Stimulated activated CD4-positive, alpha-beta T cell treated with anti-CD3 and anti-CD28 coated beads, Interleukin-12 subunit alpha, Interleukin-12 subunit beta, amount 100 ng/mL, for 24 hours (primary cell): ENCODE results near the gene HSD3B1.
"Not testable (repeated sequence)": the region's sequence is repeated elsewhere in the genome, so short reads cannot be mapped to it uniquely, and the experiment has no call there.

Source experiments
- DNase-seq, 2 experiments: peaks; one replicate each; pipeline ENCODE4 v3.0.0-alpha.2; 2020; ENCODE audit warnings: low read depth in 2 of 2

Gene HSD3B1

GRCh38 chr1:119490925-119491324, 16.1 kb upstream of the HSD3B1 start:
- DNase-seq = no peak

- no peak for DNase-seq
These were observed 14.2 kb upstream of the HSD3B1 start for GRCh38 chr1:119492763-119493162.

DNA sequence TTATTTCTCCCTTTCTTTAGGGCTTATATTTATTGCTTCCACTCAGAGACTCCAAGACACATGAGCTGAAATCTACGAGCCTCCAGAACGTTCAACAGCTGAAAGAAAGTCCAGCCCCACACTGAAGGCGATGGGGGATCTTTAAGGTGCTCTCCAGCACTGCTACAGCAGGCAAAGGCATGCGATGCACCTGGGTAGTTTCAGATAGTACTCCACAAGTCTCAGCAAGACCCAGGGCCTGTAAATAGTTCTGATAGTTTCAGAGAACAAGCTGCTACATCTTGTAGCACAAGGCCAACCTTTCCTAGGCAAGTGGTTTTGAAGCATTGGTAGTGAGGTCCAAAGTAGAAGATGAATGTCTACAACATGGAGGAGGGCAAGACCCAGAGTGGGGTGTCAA, 2.2 kb upstream of the HSD3B1 start:
- no peak for DNase-seq

DNA sequence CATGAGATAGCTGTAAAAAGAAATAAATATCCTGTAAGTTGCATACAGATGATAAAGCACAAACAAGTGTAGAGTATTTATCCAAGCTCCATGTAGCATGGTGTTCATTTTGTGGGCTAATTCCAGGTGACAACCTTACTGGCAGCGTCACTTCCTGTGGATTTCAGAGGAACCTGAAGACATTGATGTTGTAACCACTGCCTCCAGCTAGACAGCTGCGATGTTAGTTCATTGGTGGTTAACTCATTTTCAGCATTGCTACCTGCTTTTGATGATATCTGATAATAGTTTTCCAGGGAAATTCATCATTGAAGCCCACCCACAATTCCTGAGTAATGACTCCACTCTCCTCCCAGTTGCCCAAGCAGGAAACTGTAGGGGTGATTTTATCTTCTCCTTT, 3.0 kb downstream of the HSD3B1 start:
- DNase-seq = no peak

GRCh38 chr1:119515221-119515620, 8.2 kb downstream of the HSD3B1 start:
- no peak for DNase-seq

DNA sequence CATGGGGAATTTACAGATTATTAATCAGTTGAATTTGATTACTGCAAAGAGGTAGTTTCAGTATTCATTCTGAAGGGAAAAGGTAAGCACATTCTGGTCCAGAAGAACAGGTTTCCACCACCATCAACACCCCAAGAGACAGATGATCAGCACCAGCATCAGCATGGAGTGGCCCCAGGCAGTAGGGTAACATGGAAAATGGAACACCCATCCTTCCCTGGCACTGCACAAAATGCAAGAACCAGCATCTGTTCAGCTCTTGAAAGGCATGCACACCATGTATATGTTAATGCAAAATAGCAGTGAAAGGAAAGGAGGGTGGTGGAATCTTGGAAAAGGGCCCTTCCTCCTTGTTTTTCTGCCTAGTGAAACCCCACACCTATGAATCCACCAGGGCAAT, 9.2 kb downstream of the HSD3B1 start:
- no peak for DNase-seq

GRCh38 chr1:119516680-119517079, 9.7 kb downstream of the HSD3B1 start:
- no peak for DNase-seq

DNA sequence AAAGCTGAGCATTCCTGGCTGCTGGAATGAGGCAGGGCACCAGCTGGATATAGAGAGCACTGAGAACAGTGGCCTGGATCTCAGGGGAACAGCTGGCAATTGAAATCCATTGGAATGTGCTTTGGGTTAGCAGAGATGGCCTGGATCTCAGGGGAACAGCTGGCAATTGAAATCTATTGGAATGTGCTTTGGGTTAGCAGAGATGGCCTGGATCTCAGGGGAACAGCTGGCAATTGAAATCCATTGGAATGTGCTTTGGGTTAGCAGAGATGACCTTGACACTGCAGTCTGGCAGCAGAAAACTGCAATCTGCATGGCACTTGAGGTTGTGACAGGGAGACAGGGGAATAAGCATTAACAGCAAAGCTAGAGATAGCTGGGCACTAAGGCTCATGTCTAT, 10.7 kb downstream of the HSD3B1 start:
- DNase-seq = not testable (repeated sequence)

DNA sequence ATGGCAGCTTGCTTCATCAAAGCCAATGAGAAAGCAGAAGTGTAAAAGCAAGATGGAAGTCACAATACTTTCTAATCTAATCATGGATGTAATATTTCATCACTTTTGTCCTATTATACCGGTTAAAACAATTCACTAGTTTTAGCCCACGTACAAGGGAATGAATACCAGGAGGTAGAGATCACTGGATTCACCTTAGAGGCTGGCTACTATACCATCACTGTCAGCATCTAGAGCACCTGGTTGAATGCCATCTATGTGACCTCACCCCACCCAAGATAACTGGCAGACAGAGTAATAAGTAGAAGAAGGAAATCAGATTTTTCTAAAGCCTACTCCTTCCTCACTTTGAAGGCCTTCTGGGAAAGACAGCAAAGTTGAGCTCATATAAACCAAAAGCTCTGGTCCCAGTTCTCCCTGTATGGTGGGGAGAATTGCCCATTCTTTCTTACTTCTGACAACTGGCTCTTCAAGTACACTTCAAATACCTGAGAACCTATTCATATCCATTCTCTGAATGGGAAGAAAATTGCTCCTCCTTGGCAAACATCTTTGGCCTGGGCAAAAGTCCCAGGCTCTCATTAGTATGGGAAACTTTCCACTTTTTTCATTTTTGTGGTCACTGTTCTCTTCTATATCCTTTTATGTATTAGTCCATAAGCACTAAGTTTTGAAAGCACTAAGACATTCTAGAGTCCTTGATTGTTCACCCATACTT, 24.8 kb downstream of the HSD3B1 start:
- no peak for DNase-seq

- DNase-seq = no peak
These were observed 25.4 kb downstream of the HSD3B1 start for GRCh38 chr1:119532324-119532910.

- no peak for DNase-seq
These were observed 28.4 kb downstream of the HSD3B1 start for GRCh38 chr1:119535381-119535780.

- no peak for DNase-seq
These were observed 31.0 kb downstream of the HSD3B1 start for GRCh38 chr1:119537966-119538365.

GRCh38 chr1:119539636-119540035, 32.6 kb downstream of the HSD3B1 start:
- DNase-seq = no peak

GRCh38 chr1:119541389-119541788, 34.4 kb downstream of the HSD3B1 start:
- no peak for DNase-seq

DNA sequence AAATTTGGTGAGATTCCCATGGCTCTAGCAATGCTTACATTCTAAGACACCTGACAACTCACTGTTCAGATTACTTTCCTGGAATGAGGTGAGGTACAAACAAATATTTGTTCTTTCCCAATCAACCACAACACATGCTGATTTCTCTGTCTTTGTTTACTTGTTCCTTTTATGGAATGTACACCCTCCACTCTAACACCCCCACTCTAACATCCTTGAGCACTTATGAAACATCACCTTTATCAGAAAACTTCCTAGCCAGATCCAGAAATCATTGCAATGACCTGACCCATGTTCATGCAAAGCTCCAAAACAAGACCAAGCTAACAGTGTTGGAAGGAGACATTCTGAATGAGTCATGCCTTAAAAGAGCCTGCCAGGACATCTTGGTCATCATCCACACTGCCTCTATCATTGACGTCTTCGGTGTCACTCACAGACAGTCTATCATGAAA, 35.5 kb downstream of the HSD3B1 start:
- no peak for DNase-seq

GRCh38 chr1:119544165-119544762, 37.3 kb downstream of the HSD3B1 start:
- DNase-seq = no peak

GRCh38 chr1:119546641-119547040, 39.6 kb downstream of the HSD3B1 start:
- no peak for DNase-seq

DNA sequence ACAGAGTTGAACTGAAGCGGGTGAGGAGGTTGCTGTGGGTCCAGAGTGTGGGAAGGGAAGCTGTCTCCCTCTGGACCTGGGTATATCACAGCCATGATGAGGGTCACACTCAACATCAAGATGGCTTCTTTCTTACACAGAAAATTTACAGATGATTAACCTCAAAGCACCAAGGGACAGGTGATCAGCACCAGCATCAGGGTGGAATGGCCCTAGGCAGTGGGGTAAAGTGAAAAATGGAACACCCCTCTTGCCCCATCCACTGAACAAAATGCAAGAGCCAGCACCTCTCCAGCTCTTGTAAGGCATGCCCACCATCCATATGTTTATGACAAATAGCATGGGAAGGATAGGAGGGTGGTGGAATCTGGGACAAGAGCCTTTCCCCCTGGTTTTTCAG, 40.3 kb downstream of the HSD3B1 start:
- no peak for DNase-seq

- no peak for DNase-seq
These were observed 40.8 kb downstream of the HSD3B1 start for GRCh38 chr1:119547805-119548204.

DNA sequence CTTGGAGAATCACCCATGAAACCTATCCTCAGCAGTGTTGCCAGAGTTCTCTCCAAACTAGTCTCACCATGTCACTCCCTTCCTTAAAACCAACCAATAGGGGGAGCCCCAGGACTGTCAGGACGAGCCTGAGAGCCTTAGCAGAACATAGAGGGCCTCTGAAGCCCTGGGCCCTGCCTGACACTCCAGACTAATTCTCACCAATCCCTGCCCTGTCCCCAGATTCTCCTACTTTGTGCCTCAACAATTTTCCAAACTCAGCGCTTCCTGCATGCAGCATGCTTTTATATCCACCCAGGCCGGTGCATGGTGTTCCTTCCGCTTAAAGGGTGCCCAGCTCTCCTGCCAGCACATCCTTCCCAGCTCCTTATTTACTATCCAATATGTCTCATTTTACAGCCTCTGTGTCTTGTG, 42.7 kb downstream of the HSD3B1 start:
- DNase-seq = peak in 1 of 2 experiments; percentile 4

DNA sequence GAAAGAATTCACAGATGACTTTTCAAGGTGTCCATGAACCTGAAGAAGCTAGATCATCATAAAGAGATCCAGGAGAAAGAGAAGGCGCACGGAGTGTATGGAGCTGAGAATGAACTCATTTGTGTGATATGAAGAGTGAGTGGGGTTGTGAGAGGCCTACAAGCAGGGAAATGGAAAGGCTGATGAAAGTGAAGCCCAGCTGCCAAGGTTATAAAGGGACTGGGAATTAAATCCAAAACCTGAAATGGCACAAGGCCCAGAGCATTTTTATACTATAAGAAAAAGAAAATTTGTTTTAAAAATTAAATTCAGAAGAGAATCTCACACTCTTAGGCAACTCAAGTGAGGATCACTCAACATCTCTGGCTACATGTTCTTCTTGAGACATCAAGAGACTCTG, 43.4 kb downstream of the HSD3B1 start:
- no peak for DNase-seq

- no peak for DNase-seq
These were observed 44.2 kb downstream of the HSD3B1 start for GRCh38 chr1:119551218-119551617.

GRCh38 chr1:119552656-119553055, 45.6 kb downstream of the HSD3B1 start:
- DNase-seq = not testable (repeated sequence)
